NCI-H1105 treated with DMSO at 0.1 percent for 48 hours (cell line): ENCODE results near the gene UCHL1.

Source experiments
- DNase-seq: peaks from one replicate; lab custom pipeline; 2025; lab: John Stamatoyannopoulos, UW

Gene UCHL1

GRCh38 chr4:41256740-41257256 lies at the start of gene UCHL1:
Gene UCHL1 (plus strand): TSS chr4:41256928. CDS start chr4:41256977, 49 bp downstream.
- peak; percentile 86 for DNase-seq

GRCh38 chr4:41207291-41207831 lies 49.4 kb upstream of the UCHL1 start:
- DNase-seq, result no peak

DNA sequence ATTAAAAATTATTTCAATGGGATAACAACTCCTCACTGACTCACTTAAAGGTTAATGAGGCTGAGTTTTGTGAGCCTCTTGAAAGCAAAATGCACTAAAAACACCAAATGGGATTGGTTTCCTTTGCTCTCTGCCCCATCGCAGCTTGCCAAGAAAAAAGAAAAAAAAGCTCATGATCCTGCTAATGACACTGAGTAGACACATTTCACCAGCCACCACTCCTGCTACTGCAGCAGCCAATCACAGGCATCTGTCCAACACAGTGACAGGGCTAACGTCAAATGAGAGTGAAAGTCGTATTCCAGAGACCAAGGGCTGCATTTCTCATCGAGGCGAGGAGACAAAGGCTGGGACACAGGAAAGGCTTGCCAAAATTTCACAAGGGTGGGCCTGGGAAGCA lies 47.5 kb upstream of the UCHL1 start:
- no peak for DNase-seq

- no peak for DNase-seq
Measured at GRCh38 chr4:41209901-41210300, 46.8 kb upstream of the UCHL1 start.

- DNase-seq, result no peak
Measured at GRCh38 chr4:41211951-41212615, 44.6 kb upstream of the UCHL1 start.

DNA sequence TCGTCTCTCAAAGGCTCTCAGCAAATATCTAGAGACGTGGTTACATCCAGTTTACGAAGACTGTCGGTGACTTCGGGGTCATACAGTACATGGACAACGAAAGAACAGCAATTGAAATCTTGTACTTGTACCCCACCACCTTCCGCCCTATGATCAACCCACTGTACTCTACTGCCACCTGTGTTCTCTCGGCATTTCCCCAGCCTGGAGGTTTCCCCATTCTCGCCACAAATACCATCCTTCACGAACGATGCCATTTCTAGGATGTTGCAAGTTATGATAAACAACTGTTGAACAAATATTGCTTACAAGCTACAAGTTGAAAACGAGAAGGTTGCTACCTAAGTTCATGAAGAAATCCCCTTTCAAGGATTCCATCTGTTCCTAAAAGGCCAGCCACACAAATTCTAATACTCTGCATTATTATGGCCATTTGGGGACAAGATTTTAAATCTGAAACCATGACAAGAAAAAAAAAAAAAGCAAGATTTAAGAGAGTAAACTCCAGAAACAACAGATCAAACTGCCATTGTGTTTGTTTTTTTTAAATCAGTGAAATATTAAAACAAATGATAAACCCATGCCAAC lies 44.0 kb upstream of the UCHL1 start:
- DNase-seq, result no peak

GRCh38 chr4:41213625-41214135 lies 43.0 kb upstream of the UCHL1 start:
- DNase-seq, result no peak

DNA sequence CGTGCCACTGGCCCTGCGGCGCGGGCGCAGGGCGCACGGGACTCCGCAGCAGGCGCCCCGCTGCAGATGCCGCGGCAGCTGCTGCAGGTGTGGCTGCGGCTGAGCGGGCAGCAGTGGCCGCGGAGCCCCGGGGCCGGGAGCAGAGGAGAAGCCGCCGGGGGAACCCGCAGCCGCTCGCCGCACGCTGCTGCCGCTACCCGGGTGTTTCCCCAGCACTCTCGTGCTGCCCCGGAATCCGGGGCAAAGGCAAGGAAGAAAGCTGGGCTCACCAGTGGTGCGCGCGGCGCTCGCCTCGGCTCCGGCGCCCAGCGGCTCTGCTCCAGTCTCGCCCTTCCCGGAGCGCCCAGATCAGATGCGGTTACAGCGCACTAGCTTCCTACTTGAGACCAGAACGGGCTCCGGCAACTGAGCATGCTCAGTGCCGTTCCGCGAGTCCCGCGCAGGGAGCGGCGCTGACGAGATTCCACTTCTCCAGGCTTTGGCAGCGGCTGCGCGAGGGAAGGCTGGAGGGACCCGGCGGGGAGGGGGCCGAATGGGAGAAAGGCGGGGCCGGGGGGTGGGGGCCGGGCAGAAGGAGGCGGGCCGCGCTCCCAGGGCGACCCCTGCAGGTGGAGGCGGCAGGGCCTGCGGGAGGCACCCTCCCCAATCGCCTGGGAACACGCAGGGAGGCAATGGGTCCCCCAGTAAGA lies 42.4 kb upstream of the UCHL1 start, which contains the start of gene APBB2:
TSS of gene APBB2 (minus strand) at position 407 of the 689 bp plus-strand sequence. CDS start 181,288 bp downstream, outside the sequence.
- DNase-seq, result peak; percentile 88

DNA sequence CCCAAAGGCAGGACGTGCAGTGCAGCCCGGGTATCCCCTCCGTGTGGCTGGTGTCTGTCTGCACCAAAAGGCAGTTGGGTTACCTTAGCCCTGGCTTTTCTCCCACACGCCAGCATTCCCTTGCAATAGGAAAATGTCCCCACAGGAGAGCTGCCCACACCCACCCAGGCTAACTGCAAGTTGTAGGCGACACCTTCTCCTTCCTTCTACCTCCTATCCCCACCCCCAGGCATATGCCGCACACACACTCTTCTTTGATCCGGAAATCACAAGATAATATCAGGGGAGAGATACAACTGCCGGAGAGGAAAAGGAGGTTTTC lies 41.9 kb upstream of the UCHL1 start:
- DNase-seq, result no peak

DNA sequence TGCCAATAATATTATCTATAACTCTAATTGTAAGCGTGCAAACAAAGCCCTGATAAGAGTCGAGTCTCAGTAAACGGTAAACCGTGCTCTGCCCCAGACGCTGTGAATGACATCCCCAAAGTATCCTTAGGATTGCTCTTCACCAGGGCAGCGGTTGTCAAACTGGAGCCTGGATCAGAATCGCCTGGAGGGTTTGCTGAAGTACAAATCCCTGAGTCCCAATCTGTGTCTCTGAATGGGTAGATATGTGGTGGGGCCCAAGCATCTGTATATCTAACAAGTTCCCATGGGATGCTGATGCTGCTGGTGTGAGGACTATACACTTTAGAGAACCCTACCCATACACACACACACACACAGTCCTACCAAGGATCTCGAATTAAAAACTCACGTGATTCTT lies 41.6 kb upstream of the UCHL1 start:
- no peak for DNase-seq

DNA sequence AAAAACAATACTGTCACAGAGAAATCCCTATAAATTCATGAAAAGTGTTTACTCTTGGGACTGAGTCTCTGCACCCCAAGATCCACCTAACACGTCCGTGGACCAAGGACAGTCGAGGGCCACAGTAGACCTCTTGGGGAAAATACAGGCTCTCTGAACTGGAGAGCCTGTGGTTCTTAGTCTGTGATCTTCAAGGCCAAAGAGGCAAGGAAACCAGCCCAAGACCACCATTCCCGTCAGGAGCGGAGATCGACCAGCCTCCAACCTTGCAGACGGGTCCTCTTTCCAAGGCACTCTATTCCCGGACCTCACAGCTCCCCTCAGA lies 40.8 kb upstream of the UCHL1 start:
- no peak for DNase-seq

DNA sequence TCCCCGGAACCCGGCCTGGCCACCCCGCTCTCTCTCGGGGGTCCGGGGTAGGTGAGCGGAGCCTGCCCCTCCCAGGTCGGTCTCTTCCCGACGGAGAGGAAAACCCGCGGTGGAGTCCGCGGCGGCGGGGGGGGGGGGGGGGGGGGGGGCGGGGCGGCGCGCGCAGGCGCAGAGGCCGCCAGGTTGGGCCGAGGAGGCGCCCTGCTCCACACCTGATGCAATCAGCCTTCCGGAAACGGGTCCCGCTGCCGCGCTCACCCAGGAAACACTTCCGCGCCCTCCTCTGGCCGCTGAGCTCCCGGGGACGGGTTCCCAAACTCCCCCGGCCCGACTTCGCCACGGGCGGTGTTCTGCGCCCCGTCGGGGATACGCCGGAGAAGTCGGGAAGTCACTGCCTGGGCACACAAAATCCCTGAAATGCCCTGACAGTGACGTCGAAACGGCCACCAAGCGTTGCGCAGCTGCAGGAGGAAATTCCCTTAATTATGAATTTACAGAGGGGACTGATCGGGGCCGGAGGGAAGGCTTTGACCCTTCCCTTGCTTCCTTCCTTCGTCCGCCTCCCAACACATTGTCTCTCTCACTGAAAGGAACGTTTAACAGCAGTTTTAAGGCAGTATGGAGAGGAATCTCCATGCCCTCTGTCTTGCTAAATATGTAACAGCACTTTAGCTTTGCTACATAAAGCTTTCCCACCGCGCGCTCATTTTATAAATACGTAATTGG lies 40.3 kb upstream of the UCHL1 start:
- peak; percentile 70 for DNase-seq

DNA sequence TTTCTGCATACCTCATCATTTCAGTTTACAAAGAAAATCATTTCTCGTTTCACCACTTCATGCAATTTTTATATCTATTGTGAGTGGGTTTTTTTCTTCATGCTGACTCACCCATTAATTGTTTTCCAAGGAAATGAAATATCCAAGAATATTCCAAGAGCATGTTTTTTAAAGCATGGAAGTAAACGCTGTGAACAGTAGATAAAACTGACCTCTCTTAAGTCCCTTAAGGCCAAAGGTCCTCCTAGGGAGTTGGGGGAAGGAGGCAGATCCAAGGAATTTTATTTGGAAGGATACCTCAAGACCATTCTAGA lies 39.8 kb upstream of the UCHL1 start:
- DNase-seq, result no peak

- DNase-seq, result no peak
Measured at GRCh38 chr4:41217374-41217773, 39.4 kb upstream of the UCHL1 start.

DNA sequence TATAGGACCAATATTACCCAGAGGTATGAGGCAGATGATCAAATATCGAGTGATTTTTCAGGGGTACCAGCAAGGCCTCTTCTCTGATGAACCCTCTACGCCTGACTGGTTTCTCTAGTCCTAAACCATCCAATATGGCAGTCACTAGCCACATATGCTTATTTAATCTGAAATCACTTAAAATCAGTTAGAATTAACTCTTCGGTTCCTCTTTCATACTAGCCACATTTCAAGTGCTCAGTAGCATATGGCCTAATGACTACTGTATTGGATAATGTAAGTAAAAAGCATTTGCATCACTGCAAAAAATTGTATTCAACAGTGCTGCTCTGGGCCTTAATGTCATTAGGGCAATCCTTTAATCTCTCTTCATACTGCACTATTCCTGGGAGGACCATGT lies 38.0 kb upstream of the UCHL1 start:
- DNase-seq, result no peak

- no peak for DNase-seq
Measured at GRCh38 chr4:41219421-41219950, 37.2 kb upstream of the UCHL1 start.

GRCh38 chr4:41221850-41222645 lies 34.7 kb upstream of the UCHL1 start:
- no peak for DNase-seq

GRCh38 chr4:41227902-41228301 lies 28.8 kb upstream of the UCHL1 start:
- no peak for DNase-seq

- DNase-seq, result no peak
Measured at GRCh38 chr4:41232406-41232805, 24.3 kb upstream of the UCHL1 start.

DNA sequence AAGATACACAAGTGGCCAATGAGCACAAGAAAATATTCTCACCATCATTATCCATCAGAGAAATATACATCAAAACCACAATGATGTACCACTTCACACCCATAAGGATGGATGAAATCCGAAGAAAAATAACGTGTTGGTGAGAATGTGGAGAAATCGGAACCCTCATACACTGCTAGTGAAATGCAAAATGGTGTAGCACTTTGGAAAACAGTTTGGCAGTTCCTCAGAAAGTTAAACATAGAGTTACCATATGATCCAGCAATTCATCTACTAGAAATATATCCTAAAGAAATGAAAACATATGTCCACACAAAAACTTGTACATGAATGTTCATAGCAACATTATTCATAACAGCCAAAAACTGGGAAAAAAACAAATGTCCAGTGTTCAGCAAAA lies 23.9 kb upstream of the UCHL1 start:
- no peak for DNase-seq

- DNase-seq, result no peak
Measured at GRCh38 chr4:41236032-41236431, 20.7 kb upstream of the UCHL1 start.
